Left ventricle myocardium inferior (tissue), 1 donor: ENCODE measurements around the gene VSTM2L. TPM values are rescaled to one million over a fixed set of nuclear protein-coding genes. Genes with fewer than 3 reads are reported as not detected.

Experiments
- DNase-seq: peaks from one replicate; pipeline ENCODE4 v3.0.0-alpha.2; 2020
- H3K27ac ChIP-seq: fragments of 200-600 bp; replicated peaks from 2 replicates; pipeline ENCODE4 v1.8.0; 2021
- H3K27me3 ChIP-seq: fragments of 200-600 bp; 2 replicates; pipeline ENCODE4 v1.8.0; 2021; ENCODE audit warnings: low read depth
- H3K36me3 ChIP-seq: fragments of 200-600 bp; 2 replicates; pipeline ENCODE4 v1.8.0; 2021
- H3K4me1 ChIP-seq: fragments of 200-600 bp; 2 replicates; pipeline ENCODE4 v1.8.0; 2021
- H3K4me3 ChIP-seq: fragments of 200-600 bp; 2 replicates; pipeline ENCODE4 v1.8.0; 2021; ENCODE audit warnings: mild to moderate bottlenecking, moderate library complexity
- H3K9me3 ChIP-seq: fragments of 200-600 bp; replicated peaks from 2 replicates; pipeline ENCODE4 v1.8.0; 2021
- CTCF ChIP-seq: fragments of 200-600 bp; IDR thresholded peaks from 2 replicates; pipeline ENCODE4 v1.8.0; 2021; ENCODE audit warnings: antibody characterized with exemption, mild to moderate bottlenecking, borderline replicate concordance
- intact Hi-C: fragments of 100-400 bp; cut with micrococcal nuclease; formaldehyde crosslinking; loops from one replicate; pipeline ENCODE4 v1.11.0; 2022
- total RNA-seq: library from RNA; stranded (reverse); fragmentation: NEBNext Ultra II Directional; extraction: Animal tissue kit (Norgen Biotek cat#: 25700); gene quantifications from one replicate; pipeline ENCODE4 v1.2.1, GENCODE V29; 2021
- donor health status: DM: no; HTN: yes; CAD: no; lungs with severe emphysema.

VSTM2L gene
- total RNA-seq, 1 donor from 2014 or later, result 50.3 TPM

GRCh38 chr20:37914367-37914671, 11.4 kb downstream of the VSTM2L start:
- no peaks in the 10 kb centered on the region for H3K9me3 ChIP-seq
- peak overlapping the region; percentile 41 for H3K4me3 ChIP-seq
- no peaks in the 10 kb centered on the region for H3K36me3 ChIP-seq
- no peak overlapping the region for H3K27ac ChIP-seq
- peaks cover 98% of the 10 kb centered on the region for H3K27me3 ChIP-seq
- intact Hi-C loops, result no loop called here
- DNase-seq, result no peak
- no peak for TF ChIP-seq CTCF
- peaks cover 19% of the 10 kb centered on the region for H3K4me1 ChIP-seq

- no peak for DNase-seq
- Histone ChIP-seq H3K27ac (no peak overlapping the region), H3K36me3 (no peaks in the 10 kb centered on the region), H3K4me3 (peak overlapping the region; percentile 41), H3K4me1 (peaks cover 19% of the 10 kb centered on the region), H3K27me3 (peaks cover 98% of the 10 kb centered on the region), H3K9me3 (no peaks in the 10 kb centered on the region)
- TF ChIP-seq CTCF, result no peak
- intact Hi-C loops, result no loop called here
These were observed 11.9 kb downstream of the VSTM2L start for GRCh38 chr20:37914672-37915433.

GRCh38 chr20:37915434-37915787, 12.5 kb downstream of the VSTM2L start:
- intact Hi-C loops, result no loop called here
- peak overlapping the region; percentile 41 for H3K4me3 ChIP-seq
- H3K27ac ChIP-seq, result no peak overlapping the region
- no peak for DNase-seq
- H3K9me3 ChIP-seq, result no peaks in the 10 kb centered on the region
- no peak for TF ChIP-seq CTCF
- H3K4me1 ChIP-seq, result peaks cover 19% of the 10 kb centered on the region
- H3K36me3 ChIP-seq, result no peaks in the 10 kb centered on the region
- peaks cover 98% of the 10 kb centered on the region for H3K27me3 ChIP-seq

- Histone ChIP-seq H3K27me3 (peaks cover 99% of the 10 kb centered on the region), H3K27ac (no peak overlapping the region), H3K9me3 (no peaks in the 10 kb centered on the region), H3K4me3 (no peak overlapping the region), H3K36me3 (no peaks in the 10 kb centered on the region), H3K4me1 (peaks cover 19% of the 10 kb centered on the region)
- intact Hi-C loops, result no loop called here
- DNase-seq, result peak; percentile 38
- no peak for TF ChIP-seq CTCF
These were observed 13.1 kb downstream of the VSTM2L start for GRCh38 chr20:37915800-37916570.

- no peaks in the 10 kb centered on the region for H3K9me3 ChIP-seq
- H3K4me1 ChIP-seq, result peaks cover 19% of the 10 kb centered on the region
- intact Hi-C loops, result no loop called here
- no peak overlapping the region for H3K27ac ChIP-seq
- no peak for TF ChIP-seq CTCF
- peaks cover 96% of the 10 kb centered on the region for H3K27me3 ChIP-seq
- DNase-seq, result no peak
- no peak overlapping the region for H3K4me3 ChIP-seq
- no peaks in the 10 kb centered on the region for H3K36me3 ChIP-seq
These were observed 14.5 kb downstream of the VSTM2L start for GRCh38 chr20:37917461-37917860.
